Endothelial cell of umbilical vein (primary cell): ENCODE results near the gene USP17L12.
"Not testable (repeated sequence)": the region's sequence is repeated elsewhere in the genome, so short reads cannot be mapped to it uniquely, and the experiment has no call there.

Source experiments
- FOS ChIP-seq: IDR thresholded peaks from 2 replicates; pipeline ENCODE4 v1.6.1; 2011; ENCODE audit warnings: mild to moderate bottlenecking, low read length, moderate library complexity, borderline replicate concordance; ENCODE audit not compliant: insufficient read depth
- JUN ChIP-seq: IDR thresholded peaks from 2 replicates; pipeline ENCODE4 v1.6.1; 2011; ENCODE audit warnings: borderline replicate concordance, low read depth; ENCODE audit not compliant: insufficient read length, insufficient read depth
- MYC ChIP-seq: IDR thresholded peaks from one replicate; pipeline ENCODE4 v1.6.1; 2011; ENCODE audit warnings: mild to moderate bottlenecking, low read depth, low read length
- POLR2A ChIP-seq: IDR thresholded peaks from 2 replicates; pipeline ENCODE4 v1.6.1; 2012; ENCODE audit warnings: low read depth, mild to moderate bottlenecking, control low read depth, low read length
- TF ChIP-seq, protein P1 (sequence below), 2 donors: IDR thresholded peaks; 1 replicate in 1 of 2; 2 replicates in 1 of 2; pipeline ENCODE4 v1.5.1; 2011; ENCODE audit warnings: low read length in 2 of 2, mild to moderate bottlenecking in 2 of 2, moderate library complexity in 2 of 2, control low read depth in 1 of 2, inconsistent platforms in 1 of 2, low read depth in 1 of 2; ENCODE audit not compliant: insufficient read depth in 1 of 2; ENCODE audit errors: extremely low read depth in 1 of 2
- TF ChIP-seq, protein P2 (sequence below): IDR thresholded peaks from 2 replicates; pipeline ENCODE4 v1.6.1; 2011; ENCODE audit not compliant: insufficient read depth, insufficient read length

DNA sequence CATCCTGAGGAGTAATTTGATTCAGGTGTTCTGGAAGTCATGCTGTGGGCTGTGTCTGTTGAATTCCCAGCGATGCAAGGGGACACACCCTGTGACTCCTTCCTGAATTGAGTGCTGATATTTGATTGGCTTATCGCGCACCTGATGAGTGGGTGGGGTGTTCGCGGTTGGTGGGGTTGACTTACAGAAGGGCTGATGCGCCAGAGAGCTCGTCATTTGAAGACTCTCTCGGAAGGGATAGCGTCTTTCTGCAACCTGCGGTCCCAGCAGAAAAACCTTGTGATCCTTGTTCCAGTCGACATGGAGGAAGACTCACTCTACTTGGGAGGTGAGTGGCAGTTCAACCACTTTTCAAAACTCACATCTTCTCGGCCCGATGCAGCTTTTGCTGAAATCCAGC lies 33.1 kb downstream of the USP17L12 start, which contains the start of gene USP17L19:
- TF ChIP-seq MYC, POLR2A, FOS, JUN: not testable (repeated sequence)
- TF ChIP-seq, protein P1, sequence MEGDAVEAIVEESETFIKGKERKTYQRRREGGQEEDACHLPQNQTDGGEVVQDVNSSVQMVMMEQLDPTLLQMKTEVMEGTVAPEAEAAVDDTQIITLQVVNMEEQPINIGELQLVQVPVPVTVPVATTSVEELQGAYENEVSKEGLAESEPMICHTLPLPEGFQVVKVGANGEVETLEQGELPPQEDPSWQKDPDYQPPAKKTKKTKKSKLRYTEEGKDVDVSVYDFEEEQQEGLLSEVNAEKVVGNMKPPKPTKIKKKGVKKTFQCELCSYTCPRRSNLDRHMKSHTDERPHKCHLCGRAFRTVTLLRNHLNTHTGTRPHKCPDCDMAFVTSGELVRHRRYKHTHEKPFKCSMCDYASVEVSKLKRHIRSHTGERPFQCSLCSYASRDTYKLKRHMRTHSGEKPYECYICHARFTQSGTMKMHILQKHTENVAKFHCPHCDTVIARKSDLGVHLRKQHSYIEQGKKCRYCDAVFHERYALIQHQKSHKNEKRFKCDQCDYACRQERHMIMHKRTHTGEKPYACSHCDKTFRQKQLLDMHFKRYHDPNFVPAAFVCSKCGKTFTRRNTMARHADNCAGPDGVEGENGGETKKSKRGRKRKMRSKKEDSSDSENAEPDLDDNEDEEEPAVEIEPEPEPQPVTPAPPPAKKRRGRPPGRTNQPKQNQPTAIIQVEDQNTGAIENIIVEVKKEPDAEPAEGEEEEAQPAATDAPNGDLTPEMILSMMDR (IDR thresholded peaks at IDR 0.05; ENCODE audit: extremely low read depth in 1 of 2, insufficient read depth in 1 of 2, low read depth in 1 of 2, low read length in 2 of 2): not testable (repeated sequence)
- TF ChIP-seq, protein P2, sequence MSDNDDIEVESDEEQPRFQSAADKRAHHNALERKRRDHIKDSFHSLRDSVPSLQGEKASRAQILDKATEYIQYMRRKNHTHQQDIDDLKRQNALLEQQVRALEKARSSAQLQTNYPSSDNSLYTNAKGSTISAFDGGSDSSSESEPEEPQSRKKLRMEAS: not testable (repeated sequence)
